ENCODE results near the gene KLF9. TPM values are rescaled to one million over a fixed set of nuclear protein-coding genes. Genes with fewer than 3 reads are reported as not detected.

KLF9 gene
- total RNA-seq, 6 experiments from 2014 or later, result 8.7 to 74.7 (median 32.3) TPM

GRCh38 chr9:70367305-70367930 lies 47.0 kb downstream of the KLF9 start:
- Histone ChIP-seq H3K27me3 (no peaks in the 10 kb centered on the region), H3K27ac (no peak overlapping the region), H3K4me1 (no peaks in the 10 kb centered on the region), H3K4me3 (no peak overlapping the region), H3K36me3 (no peaks in the 10 kb centered on the region), H3K9me3 (no peaks in the 10 kb centered on the region)
- ATAC-seq, result no peak
- 87% methylated on average over 6 of the region's 6 CpGs for WGBS (ENCODE audit: insufficient coverage, low coverage, low lambda C conversion rate, missing lambda C conversion rate)
- intact Hi-C loops (cut with DNase I), result no loop called here
- TF ChIP-seq CTCF (IDR thresholded peaks at IDR 0.05), result no peak
- no peak for TF ChIP-seq POLR2A (IDR thresholded peaks at IDR 0.05)
- DNase-seq, result no peak

- H3K27me3 ChIP-seq, result no peaks in the 10 kb centered on the region
- H3K36me3 ChIP-seq, result no peaks in the 10 kb centered on the region
- no peak for ATAC-seq
- TF ChIP-seq CTCF (IDR thresholded peaks at IDR 0.05) (no peak), POLR2A (IDR thresholded peaks at IDR 0.05) (no peak)
- no peaks in the 10 kb centered on the region for H3K9me3 ChIP-seq
- no peak overlapping the region for H3K27ac ChIP-seq
- WGBS (ENCODE audit: insufficient coverage, low coverage, low lambda C conversion rate, missing lambda C conversion rate), result 96% methylated on average over 6 of the region's 7 CpGs
- H3K4me1 ChIP-seq, result no peaks in the 10 kb centered on the region
- intact Hi-C loops (cut with DNase I), result no loop called here
- no peak overlapping the region for H3K4me3 ChIP-seq
- no peak for DNase-seq
These were observed 50.7 kb downstream of the KLF9 start for GRCh38 chr9:70363760-70364159.

GRCh38 chr9:70362952-70363351 lies 51.5 kb downstream of the KLF9 start:
- TF ChIP-seq POLR2A (IDR thresholded peaks at IDR 0.05) (no peak), CTCF (IDR thresholded peaks at IDR 0.05) (no peak)
- H3K4me3 ChIP-seq, result no peak overlapping the region
- no peaks in the 10 kb centered on the region for H3K9me3 ChIP-seq
- no peaks in the 10 kb centered on the region for H3K4me1 ChIP-seq
- peak in 1 of 4 donors; percentile 34 for ATAC-seq
- 82% methylated on average over 7 of the region's 7 CpGs for WGBS (ENCODE audit: insufficient coverage, low coverage, low lambda C conversion rate, missing lambda C conversion rate)
- H3K36me3 ChIP-seq, result no peaks in the 10 kb centered on the region
- intact Hi-C loops (cut with DNase I), result no loop called here
- no peaks in the 10 kb centered on the region for H3K27me3 ChIP-seq
- DNase-seq, result no peak
- H3K27ac ChIP-seq, result no peak overlapping the region

GRCh38 chr9:70355801-70356200 lies 58.7 kb downstream of the KLF9 start:
- Histone ChIP-seq H3K27ac (no peak overlapping the region), H3K36me3 (peaks cover 0 to 2% (median 0%) of the 10 kb centered on the region in 4 donors), H3K9me3 (no peaks in the 10 kb centered on the region), H3K27me3 (no peaks in the 10 kb centered on the region), H3K4me1 (no peaks in the 10 kb centered on the region), H3K4me3 (no peak overlapping the region)
- intact Hi-C loops (cut with DNase I), result no loop called here
- TF ChIP-seq POLR2A (IDR thresholded peaks at IDR 0.05) (no peak), CTCF (IDR thresholded peaks at IDR 0.05) (no peak)
- ATAC-seq, result no peak
- WGBS (ENCODE audit: insufficient coverage, low coverage, low lambda C conversion rate, missing lambda C conversion rate), result 61% methylated on average over 3 of the region's 3 CpGs
- no peak for DNase-seq

GRCh38 chr9:70352802-70353201 lies 61.7 kb downstream of the KLF9 start:
- DNase-seq, result no peak
- intact Hi-C loops (cut with DNase I), result loop anchor here in 1 of 2 donors (5.0 kb wide), 1 partner anchor 254 kb away; no protein-coding TSS in a partner anchor
- Histone ChIP-seq H3K27ac (no peak overlapping the region), H3K36me3 (peaks cover 0 to 12% (median 1%) of the 10 kb centered on the region in 4 donors), H3K4me1 (no peaks in the 10 kb centered on the region), H3K4me3 (no peak overlapping the region), H3K27me3 (no peaks in the 10 kb centered on the region), H3K9me3 (no peaks in the 10 kb centered on the region)
- peak; percentile 50 to 66 (median 53) for ATAC-seq
- peak; percentile 55 to 65 (median 59) for TF ChIP-seq CTCF (IDR thresholded peaks at IDR 0.05)
- no peak for TF ChIP-seq POLR2A (IDR thresholded peaks at IDR 0.05)
